Measurements from ENCODE around the gene CD160. TPM values are rescaled to one million over a fixed set of nuclear protein-coding genes. Genes with fewer than 3 reads are reported as not detected.

The CD160 gene
- total and polyA plus RNA-seq, 2 of the 13 experiments (the other 11 are each of a cell fraction or from before 2014, with no cell fraction given): 0.09 TPM; not detected in 1

- no peak for TF ChIP-seq RNF2 (conservative IDR thresholded peaks at IDR 0.05; ENCODE audit: low read depth)
- peak; percentile 50; the same call in 1 of the 2 replicates for TF ChIP-seq ZNF605 (CRISPR knock-in tag; IDR thresholded peaks at IDR 0.05)
- TF ChIP-seq CEBPB (IDR thresholded peaks at IDR 0.05; ENCODE audit: borderline replicate concordance, low read depth, low read length): no peak
- TF ChIP-seq ZNF775 (CRISPR knock-in tag; IDR thresholded peaks at IDR 0.05; ENCODE audit: borderline replicate concordance): no peak
- TF ChIP-seq RELA (CRISPR knock-in tag; IDR thresholded peaks at IDR 0.05): peak; percentile 56; the same call in 1 of the 2 replicates
- TF ChIP-seq SKI (IDR thresholded peaks at IDR 0.05; ENCODE audit: partially characterized antibody): peak; percentile 24
- TF ChIP-seq MTA1 (CRISPR knock-in tag; IDR thresholded peaks at IDR 0.05; ENCODE audit: borderline replicate concordance): peak; percentile 67; the same call in 1 of the 2 replicates
- TF ChIP-seq MXD1 (CRISPR knock-in tag; IDR thresholded peaks at IDR 0.05): 0 out of 2 replicates have a peak, but pooled peaks have one; percentile 23
- no peak for TF ChIP-seq XBP1 (CRISPR knock-in tag; IDR thresholded peaks at IDR 0.05)
- 0 out of 2 replicates have a peak, but pooled peaks have one; percentile 3 for TF ChIP-seq ZBTB33 (CRISPR knock-in tag; IDR thresholded peaks at IDR 0.05)
- 0 out of 2 replicates have a peak, but pooled peaks have one; percentile 41 for TF ChIP-seq HNRNPL (IDR thresholded peaks at IDR 0.05; ENCODE audit: low read depth, low read length)
- no peak for TF ChIP-seq FOXK2 (IDR thresholded peaks at IDR 0.05)
- 0 out of 2 replicates have a peak, but pooled peaks have one; percentile 21 for TF ChIP-seq ZNF276 (CRISPR knock-in tag; IDR thresholded peaks at IDR 0.05; ENCODE audit: low read depth)
- TF ChIP-seq SP1 (IDR thresholded peaks at IDR 0.05): no peak
- TF ChIP-seq SP1 (CRISPR knock-in tag; IDR thresholded peaks at IDR 0.05): no peak
- TF ChIP-seq CENPT (CRISPR knock-in tag; IDR thresholded peaks at IDR 0.05; ENCODE audit: low read depth): no peak
- TF ChIP-seq FOXJ3 (CRISPR knock-in tag; IDR thresholded peaks at IDR 0.05; ENCODE audit: borderline replicate concordance): no peak
- no peak for TF ChIP-seq ZNF274 (CRISPR knock-in tag; IDR thresholded peaks at IDR 0.05)
- TF ChIP-seq ZNF382 (CRISPR knock-in tag; IDR thresholded peaks at IDR 0.05; ENCODE audit: borderline replicate concordance): no peak
- TF ChIP-seq ZSCAN30 (CRISPR knock-in tag; IDR thresholded peaks at IDR 0.05): no peak
- no peak for TF ChIP-seq ZC3H4 (CRISPR knock-in tag; IDR thresholded peaks at IDR 0.05; ENCODE audit: borderline replicate concordance)
- no peak; the same call in 1 of the 2 replicates for TF ChIP-seq ESRRA (CRISPR knock-in tag; IDR thresholded peaks at IDR 0.05; ENCODE audit: low read depth)
- TF ChIP-seq KDM4B (CRISPR knock-in tag; IDR thresholded peaks at IDR 0.05): 0 out of 2 replicates have a peak, but pooled peaks have one; percentile 37
- peak; percentile 59 for TF ChIP-seq RBM39 (IDR thresholded peaks at IDR 0.05; ENCODE audit: low read depth, low read length, poor library complexity, severe bottlenecking)
- TF ChIP-seq ZNF788 (CRISPR knock-in tag; IDR thresholded peaks at IDR 0.05; ENCODE audit: borderline replicate concordance): peak; percentile 51; the same call in 1 of the 2 replicates
- 0 out of 2 replicates have a peak, but pooled peaks have one; percentile 22 for TF ChIP-seq ELF1 (CRISPR knock-in tag; IDR thresholded peaks at IDR 0.05)
- 0 out of 2 replicates have a peak, but pooled peaks have one; percentile 32 for TF ChIP-seq ZMAT3 (CRISPR knock-in tag; conservative IDR thresholded peaks at IDR 0.05)
Measured at GRCh38 chr1:145720878-145721671, 1.8 kb downstream of the CD160 start (continued).
